Peyer's patch (tissue), 4 donors: ENCODE results near the gene ECT2.

Experiments
- POLR2A ChIP-seq, 2 donors: fragments of 450-650 bp; IDR thresholded peaks; one replicate each; pipeline ENCODE4 v1.5.1; 2017; ENCODE audit warnings: antibody characterized with exemption in 2 of 2, mild to moderate bottlenecking in 2 of 2, moderate library complexity in 2 of 2
- TF ChIP-seq, protein P1 (sequence below), 6 experiments: fragments of 450-650 bp in 4 of 6; fragments of 200-600 bp in 2 of 6; sonication (generic) in 1 of 6; IDR thresholded peaks; one replicate each; pipeline ENCODE4 v1.5.1; 2017 to 2019; ENCODE audit warnings: antibody characterized with exemption in 6 of 6, mild to moderate bottlenecking in 3 of 6, moderate library complexity in 1 of 6

DNA sequence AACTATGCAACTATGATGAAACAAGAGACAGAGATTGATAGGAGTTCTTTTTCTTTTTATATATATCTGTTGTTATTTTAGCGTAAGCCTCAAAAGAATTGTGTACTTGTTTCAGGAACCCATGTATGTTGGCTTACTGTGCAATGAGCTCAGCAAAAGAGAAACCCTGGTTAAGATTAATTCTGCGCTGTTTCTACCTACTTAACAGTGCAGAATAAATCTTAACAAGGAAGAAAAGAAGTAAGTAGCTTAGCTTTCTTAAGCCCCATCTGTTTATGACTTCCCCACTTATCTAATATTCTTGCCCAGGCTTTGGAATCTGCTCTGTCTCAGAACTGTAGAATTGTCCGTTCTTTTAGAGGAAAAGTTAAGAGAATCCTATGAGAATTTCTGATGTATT is 27.4 kb downstream of the ECT2 start:
- TF ChIP-seq, protein P1, sequence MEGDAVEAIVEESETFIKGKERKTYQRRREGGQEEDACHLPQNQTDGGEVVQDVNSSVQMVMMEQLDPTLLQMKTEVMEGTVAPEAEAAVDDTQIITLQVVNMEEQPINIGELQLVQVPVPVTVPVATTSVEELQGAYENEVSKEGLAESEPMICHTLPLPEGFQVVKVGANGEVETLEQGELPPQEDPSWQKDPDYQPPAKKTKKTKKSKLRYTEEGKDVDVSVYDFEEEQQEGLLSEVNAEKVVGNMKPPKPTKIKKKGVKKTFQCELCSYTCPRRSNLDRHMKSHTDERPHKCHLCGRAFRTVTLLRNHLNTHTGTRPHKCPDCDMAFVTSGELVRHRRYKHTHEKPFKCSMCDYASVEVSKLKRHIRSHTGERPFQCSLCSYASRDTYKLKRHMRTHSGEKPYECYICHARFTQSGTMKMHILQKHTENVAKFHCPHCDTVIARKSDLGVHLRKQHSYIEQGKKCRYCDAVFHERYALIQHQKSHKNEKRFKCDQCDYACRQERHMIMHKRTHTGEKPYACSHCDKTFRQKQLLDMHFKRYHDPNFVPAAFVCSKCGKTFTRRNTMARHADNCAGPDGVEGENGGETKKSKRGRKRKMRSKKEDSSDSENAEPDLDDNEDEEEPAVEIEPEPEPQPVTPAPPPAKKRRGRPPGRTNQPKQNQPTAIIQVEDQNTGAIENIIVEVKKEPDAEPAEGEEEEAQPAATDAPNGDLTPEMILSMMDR (IDR thresholded peaks at IDR 0.05): no peak
- TF ChIP-seq POLR2A (IDR thresholded peaks at IDR 0.05): no peak
